Measurements from ENCODE around the gene HS6ST1.
"Not testable (repeated sequence)": the region's sequence is repeated elsewhere in the genome, so short reads cannot be mapped to it uniquely, and the experiment has no call there.

- not testable (repeated sequence) for TF ChIP-seq POLR2A (IDR thresholded peaks at IDR 0.05; ENCODE audit: low read depth, low read length); TAF1 (IDR thresholded peaks at IDR 0.05; ENCODE audit: low read depth, low read length); POLR2AphosphoS5 (IDR thresholded peaks at IDR 0.05; ENCODE audit: low read depth, low read length); SPI1 (IDR thresholded peaks at IDR 0.05; ENCODE audit: low read depth, low read length); POU2F2 (IDR thresholded peaks at IDR 0.05; ENCODE audit: low read depth, low read length); PAX5 (IDR thresholded peaks at IDR 0.05; ENCODE audit: insufficient read depth, low read length, severe bottlenecking)
Measured at GRCh38 chr2:128318245-128318644, 423 bp downstream of the HS6ST1 start.

Data from GM12891 (cell line).